CD4-positive, alpha-beta T cell treated with Interleukin-4 for 1 hour (primary cell): ENCODE results near the gene SLC17A4.
A peak's percentile ranks its signal among the peaks of the same experiment; 100 is the strongest.
"Not testable (repeated sequence)": the region's sequence is repeated elsewhere in the genome, so short reads cannot be mapped to it uniquely, and the experiment has no call there.

Experiments used
- DNase-seq, 2 donors: peaks; one replicate each; pipeline ENCODE4 v3.0.0-alpha.2; 2020 to 2022

SLC17A4 gene

GRCh38 chr6:25754535-25754934 is at the start of gene SLC17A4:
Gene SLC17A4 (plus strand): TSS chr6:25754742. CDS start chr6:25761963, 7,221 bp downstream.
- no peak for DNase-seq

DNA sequence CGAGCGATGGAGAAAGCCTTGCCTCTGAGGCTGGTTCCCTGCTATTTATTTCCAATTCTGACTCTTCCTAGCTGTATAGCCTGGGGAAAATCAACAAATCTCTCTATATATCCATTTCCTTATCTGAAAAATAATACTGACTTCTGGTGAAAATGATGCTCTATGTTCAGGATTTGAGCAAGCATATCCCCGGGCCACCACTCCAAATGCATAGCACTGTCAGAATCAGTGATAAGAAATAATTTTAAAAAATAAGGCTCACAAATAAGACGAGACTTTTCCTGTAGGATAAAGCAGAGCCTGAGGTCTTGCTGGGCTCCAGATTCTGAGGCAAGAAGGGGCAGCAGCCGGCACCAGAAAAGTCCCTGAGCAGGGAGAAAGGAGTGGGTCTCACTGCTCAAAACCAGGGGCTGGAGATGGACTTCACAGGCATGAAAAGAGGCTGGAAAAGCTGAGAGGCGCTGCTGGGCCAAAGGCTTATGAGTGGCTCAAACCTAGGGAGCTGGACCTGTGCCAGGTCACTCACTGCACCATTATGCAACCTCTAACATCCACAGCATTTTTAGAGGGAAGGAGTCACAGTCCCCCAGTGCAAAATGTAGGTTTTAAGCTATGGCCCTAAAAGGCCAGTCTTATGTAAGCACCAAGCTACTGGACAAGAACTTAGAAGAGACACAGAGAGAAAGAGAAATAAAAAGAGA is 48.1 kb upstream of the SLC17A4 start:
- DNase-seq, result no peak

DNA sequence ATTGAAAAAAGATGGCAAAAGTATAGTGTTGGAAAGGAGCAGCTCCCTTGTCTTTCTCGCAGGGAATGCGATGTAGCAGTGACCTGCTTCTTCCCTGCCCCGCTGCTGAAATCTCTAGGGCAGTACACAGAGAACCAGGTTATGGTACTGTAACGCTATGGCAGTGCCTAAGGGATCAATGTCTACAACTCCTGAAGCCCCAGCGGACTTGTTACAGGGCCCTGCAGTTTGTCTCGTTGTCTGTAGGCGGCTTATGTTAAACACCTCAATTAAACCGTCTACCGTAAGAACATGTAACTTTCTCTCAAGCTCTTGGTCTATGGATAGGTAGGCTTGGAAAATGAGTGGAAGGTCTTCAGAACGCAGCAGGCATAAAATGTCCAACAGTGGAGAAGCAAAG is 44.8 kb upstream of the SLC17A4 start:
- DNase-seq, result no peak

- DNase-seq, result no peak
These were observed 44.3 kb upstream of the SLC17A4 start for GRCh38 chr6:25710287-25710686.

DNA sequence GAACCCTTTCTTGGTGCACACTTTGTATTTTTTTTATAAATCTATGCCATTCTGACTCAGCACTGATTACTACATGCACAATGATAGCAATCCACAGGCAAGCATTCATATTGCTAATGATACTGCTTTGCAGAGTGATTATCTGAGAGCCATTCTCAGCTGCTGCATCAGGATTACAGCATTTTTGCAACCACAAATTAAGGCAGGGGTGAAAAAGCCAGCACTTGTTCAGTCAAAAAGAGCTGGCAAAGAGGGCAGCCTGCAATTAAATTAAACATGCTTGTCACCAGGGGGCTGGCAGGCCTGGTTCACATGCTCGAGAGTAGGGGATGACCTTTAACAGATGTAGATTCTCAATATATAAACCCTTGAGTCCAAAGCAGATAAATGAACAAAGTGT is 40.7 kb upstream of the SLC17A4 start:
- DNase-seq, result no peak

DNA sequence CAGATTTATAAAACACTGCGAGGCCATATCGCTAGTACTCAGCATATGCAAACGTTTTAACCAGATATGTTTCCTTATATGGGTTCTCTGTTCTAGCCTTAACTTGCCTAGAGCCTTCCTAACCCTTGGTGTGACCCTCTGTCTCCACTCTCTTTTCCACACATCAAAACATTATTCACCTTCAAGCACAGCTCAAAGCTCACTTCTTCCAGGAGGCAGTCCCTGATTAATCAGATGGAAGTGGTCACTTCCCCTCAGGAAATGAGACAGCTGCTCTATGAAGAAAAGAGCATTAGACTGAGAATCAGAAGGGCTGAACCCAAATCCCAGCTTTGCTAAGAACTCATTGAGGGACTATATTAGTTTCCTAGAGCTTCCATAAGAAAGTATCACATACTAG is 39.8 kb upstream of the SLC17A4 start:
- DNase-seq, result no peak

- DNase-seq, result no peak
These were observed 38.7 kb upstream of the SLC17A4 start for GRCh38 chr6:25715794-25716193.

- DNase-seq, result peak in 1 of 2 donors; percentile 20
These were observed 36.4 kb upstream of the SLC17A4 start for GRCh38 chr6:25717866-25718740.

DNA sequence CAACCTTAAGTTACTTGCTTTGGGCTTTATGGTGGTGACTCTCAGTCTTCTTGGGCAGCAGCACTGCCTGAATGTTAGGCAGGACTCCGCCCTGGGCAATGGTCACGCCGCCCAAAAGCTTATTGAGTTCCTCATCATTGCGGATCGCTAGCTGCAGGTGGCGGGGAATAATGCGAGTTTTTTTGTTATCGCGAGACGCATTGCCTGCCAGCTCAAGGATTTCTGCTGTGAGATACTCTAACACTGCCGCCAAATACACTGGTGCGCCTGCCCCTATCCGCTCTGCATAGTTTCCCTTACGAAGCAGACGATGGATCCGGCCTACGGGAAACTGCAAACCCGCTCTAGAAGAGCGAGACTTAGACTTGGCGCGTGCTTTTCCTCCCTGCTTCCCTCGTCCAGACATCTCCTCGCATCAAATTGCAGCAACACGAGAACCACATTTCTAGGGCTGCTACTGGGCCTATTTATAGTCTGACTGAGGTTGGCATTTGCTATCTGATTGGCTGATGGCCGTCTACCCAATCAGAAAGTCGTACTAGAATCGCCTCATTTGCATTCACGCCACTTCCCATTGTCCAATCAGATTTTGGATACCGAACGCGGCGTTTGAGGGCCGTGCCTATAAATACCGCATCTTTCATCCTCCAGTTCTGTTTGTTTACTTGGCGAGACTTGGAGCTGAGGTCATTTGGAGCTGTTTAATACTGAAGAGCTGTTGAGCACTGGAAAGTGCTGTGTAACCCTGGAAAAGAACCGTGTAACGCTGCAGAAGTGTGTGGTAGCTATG is 28.2 kb upstream of the SLC17A4 start:
- no peak for DNase-seq

DNA sequence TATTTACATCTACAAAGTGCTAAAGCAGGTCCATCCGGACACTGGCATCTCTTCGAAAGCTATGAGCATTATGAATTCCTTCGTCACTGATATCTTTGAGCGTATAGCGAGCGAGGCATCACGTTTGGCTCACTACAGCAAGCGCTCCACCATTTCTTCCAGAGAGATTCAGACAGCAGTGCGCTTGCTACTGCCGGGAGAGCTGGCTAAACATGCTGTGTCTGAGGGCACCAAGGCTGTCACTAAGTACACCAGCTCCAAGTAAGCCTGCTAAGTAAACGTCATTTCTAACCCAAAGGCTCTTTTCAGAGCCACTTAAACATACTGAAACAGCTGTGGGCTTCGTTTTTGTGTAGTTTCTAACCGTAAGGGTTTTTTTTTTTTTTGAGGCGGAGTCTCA is 27.5 kb upstream of the SLC17A4 start:
- DNase-seq, result no peak

GRCh38 chr6:25730907-25731306 is 23.6 kb upstream of the SLC17A4 start:
- DNase-seq, result no peak

DNA sequence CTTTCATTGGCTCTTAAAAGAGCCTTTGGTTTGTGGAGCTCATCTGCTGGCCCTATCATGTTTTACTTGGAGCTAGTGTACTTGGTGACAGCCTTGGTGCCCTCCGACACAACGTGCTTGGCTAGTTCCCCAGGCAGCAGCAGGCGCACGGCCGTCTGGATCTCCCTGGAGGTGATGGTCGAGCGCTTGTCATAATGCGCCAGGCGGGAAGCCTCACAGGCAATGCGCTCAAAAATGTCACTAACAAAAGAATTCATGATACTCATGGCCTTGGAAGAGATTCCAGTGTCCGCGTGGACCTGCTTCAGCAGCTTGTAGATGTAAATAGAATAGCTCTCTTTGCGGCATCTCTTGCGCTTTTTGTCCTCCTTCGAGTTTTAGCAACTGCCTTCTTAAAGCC is 22.8 kb upstream of the SLC17A4 start:
- no peak for DNase-seq

- no peak for DNase-seq
These were observed 21.9 kb upstream of the SLC17A4 start for GRCh38 chr6:25732468-25733198.

- DNase-seq, result no peak
These were observed 19.3 kb upstream of the SLC17A4 start for GRCh38 chr6:25735261-25735660.

DNA sequence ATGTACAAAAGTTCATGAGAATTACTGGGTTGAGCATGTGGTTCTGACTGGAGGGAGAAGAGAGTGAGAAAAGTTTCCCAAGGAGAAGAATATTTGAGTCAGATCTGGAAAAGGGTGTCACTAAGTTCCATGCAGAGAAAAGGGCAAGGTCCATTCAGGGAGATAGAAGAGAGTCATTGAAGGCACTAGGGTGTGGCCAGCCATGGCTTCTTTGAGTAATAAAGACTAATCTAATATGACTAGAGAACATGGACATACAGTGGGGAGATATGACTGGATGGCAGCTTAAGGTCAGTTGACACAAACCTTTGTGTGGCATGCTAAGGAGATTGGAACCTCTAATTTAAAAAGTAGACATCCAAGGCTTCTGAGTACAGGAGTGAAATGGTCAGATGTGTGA is 10.7 kb upstream of the SLC17A4 start:
- DNase-seq, result no peak

GRCh38 chr6:25745836-25746235 is 8.7 kb upstream of the SLC17A4 start:
- no peak for DNase-seq

- no peak for DNase-seq
These were observed 7.6 kb upstream of the SLC17A4 start for GRCh38 chr6:25746968-25747367.

DNA sequence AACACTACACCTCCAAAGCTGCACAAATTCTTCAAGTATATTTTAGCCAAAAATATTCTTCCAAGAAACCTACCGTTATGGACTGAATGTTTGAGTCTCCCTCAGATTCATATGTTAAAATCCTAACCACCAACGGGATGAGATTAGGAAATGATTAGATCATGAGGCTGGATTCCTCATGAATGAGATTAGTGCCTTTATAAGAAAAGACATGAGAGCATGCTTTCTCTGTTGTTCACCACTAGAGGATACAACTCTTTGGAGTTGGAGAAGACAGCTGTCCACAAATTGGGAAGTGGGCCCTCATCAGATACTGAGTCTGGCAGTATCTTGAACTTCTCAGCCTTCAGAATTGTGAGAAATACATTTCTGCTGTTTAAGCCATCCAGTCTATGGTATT is 7.1 kb upstream of the SLC17A4 start:
- no peak for DNase-seq

- no peak for DNase-seq
These were observed 6.5 kb upstream of the SLC17A4 start for GRCh38 chr6:25748049-25748448.

GRCh38 chr6:25748601-25749517 is 5.7 kb upstream of the SLC17A4 start:
- not testable (repeated sequence) for DNase-seq

DNA sequence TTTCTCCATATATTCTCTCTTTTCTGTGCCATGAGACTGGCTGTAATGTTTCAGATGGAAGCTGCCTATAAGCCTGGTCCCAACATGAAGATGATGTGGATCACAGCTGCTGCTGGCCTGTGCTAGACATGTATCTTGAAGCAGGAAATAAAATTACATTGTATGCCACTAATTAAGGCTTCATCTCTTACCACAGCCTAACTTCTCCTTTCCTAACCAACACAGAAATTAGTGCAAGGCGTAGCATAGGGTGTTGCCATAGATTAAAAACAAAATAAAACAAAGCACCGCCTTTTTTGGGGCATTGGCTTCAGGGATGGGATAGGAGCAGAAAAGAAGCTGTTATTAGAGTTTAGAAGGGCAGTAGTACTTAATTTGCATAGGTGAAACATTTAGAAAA is 4.7 kb upstream of the SLC17A4 start:
- DNase-seq, result peak in 1 of 2 donors; percentile 1

DNA sequence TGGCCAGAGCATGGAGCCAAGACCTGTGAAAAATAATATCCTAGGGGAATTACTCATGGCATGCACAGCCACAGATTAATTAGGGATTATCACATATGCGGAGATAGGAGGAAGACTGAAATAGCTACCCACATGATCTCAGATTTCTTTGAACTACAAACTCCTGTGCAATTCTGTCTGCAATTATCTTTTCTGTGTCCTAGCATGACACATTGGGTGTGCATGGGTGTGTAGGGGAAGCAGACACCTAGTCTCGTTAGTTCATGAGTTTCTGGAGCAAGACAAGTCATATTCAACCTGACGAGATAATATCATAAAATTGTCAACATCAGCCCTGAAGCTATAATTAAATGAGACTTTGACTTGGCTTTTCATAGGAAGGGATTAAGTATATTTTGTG is 3.6 kb upstream of the SLC17A4 start:
- no peak for DNase-seq
